K562 treated with DMSO at 1 percent for 24 hours (cell line): ENCODE results near the gene PPWD1. TPM values are rescaled to one million over a fixed set of nuclear protein-coding genes. Genes with fewer than 3 reads are reported as not detected.

Source experiments
- total RNA-seq: library from RNA; unstranded; fragments of 300-600 nt; gene quantifications from 2 replicates; pipeline ENCODE4 v1.2.3, GENCODE V29; 2022; ENCODE audit warnings: low read depth; ENCODE audit not compliant: insufficient read depth

PPWD1 gene
- 15.2 and 18.0 TPM in 2 replicates for total RNA-seq

DNA sequence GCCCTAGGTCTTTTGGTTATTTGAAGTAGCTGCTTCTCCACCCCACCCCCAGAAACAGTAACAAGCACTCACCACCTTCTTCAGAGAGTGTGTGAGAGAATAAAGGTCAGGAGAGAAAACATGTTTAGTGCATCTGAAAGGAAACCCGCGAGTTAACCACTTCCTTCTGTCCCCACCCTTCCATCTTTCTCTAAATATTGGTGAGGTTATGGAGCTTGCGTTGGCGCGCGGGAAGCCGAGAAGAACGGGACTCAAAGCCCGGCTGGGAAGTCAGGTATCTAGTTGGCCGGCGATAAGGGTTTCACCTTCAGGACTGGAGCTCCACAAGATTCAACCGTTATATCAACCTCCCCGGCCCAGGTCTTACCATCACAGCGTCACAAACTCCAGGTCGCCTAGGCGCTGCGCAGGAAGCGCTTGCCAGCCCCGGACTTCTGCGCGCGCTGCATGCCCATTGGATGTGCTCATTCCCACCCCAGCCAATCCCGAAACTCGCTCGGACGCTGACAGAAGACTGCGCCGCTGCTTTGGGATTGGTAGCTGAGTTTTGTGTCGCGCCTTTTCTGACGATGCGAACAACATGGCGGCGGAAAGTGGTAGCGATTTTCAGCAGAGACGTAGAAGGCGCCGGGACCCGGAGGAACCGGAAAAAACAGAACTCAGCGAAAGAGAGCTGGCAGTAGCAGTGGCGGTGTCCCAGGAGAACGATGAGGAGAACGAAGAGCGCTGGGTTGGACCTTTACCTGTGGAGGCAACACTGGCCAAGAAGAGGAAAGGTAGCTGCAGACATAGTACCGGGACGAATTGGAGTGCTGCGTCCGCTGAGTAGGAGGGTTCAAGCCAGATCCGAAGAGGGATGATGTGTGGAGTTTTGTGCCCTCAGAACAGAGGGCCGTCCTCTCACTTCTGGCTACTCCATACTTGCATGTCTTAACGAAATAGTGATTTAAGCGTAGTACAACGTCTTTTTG, at the start of gene PPWD1, which contains the start of gene CENPK:
Gene PPWD1 (plus strand): TSS at position 566 of the 971 bp plus-strand sequence. CDS start 15 bp downstream, at position 581.
Gene CENPK (minus strand): TSS at position 438 of the 971 bp plus-strand sequence. CDS start 8,261 bp downstream, outside the sequence.

DNA sequence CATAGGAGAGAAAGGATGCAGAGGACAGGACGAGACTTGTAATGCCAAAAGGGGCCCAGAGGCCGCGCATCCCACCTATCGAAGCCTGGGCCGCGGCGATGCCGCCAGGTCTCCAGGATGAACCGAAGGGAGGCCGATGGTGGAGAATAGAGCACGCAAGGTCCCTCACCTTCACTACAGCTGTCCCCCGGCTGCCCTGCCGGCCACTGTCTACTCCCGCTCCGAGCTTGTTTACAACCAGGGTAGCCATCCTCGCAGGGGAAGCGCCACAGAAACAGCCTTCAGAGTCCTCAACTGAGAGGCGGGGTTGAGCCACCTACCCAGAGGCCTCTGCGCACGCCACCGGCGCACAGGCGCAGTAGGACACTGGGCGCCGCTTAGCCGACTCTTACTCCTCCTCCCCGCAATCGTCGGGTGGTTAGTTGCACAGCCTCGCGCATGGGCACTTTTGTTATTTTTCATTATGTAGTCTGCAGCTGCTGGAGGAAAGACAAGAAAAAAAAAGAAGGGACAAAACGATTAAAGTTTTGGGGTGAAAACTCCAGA, 61.0 kb downstream of the PPWD1 start, which contains the start of gene TRIM23:
Gene TRIM23 (minus strand): TSS at position 309 of the 546 bp plus-strand sequence. CDS start 59 bp downstream, at position 250.

DNA sequence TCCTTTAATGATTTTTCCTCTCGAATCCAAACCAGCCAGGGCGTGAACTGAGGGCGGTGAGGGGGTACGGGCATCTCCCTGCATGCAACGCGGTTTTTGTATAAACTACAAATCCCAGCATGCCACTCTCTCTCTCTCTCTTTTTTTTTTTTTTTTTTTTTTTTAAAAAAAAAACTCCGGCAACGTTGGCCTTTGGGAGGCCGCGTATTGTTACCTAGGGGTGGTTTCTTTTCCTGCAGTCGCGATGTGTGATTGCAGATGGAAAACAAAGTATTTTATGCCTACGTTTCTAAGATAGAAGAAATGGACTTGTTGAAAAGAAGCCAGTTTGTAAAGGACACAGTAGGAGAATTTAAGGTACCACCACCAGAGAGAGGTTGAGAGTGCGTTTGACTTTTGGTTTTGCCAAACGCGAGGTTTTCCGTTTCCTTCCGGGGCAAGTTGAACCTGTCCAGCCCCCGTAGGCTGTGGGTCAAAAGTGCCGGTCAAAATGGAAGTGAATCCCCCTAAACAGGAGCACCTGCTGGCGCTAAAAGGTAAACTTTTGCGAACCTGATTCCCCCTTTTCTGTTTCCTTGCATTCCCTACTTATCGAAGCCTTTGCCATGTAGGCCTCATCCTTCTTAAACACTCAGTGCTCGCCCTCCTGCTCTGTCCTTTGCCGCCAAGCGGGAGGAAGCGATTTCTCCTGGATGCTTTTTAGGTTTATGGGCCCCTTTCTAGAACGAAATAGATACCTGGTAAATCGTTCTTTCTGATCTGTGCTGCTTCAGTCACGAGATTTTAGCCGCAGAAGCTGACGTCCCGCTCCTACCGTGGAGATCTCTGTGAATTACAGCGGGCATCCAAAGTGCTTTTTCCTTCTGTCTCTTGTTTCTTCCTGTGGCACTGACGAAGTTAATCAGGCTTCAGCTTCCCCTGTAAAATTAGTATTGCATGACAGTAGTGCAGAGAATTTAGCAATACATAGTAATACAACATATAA, 61.8 kb downstream of the PPWD1 start, which contains the start of the genes SHLD3 and TRAPPC13:
Gene SHLD3 (plus strand): TSS at position 457 of the 985 bp plus-strand sequence. CDS start 4,561 bp downstream, outside the sequence.
Gene TRAPPC13 (plus strand): TSS at position 457 of the 985 bp plus-strand sequence. CDS start 34 bp downstream, at position 491.

Other genes with a start within 250 kb of the PPWD1 start
- 0.95 TPM in 2 replicates for gene ADAMTS6, start 81.4 kb upstream of the PPWD1 start, total RNA-seq
- 15.6 and 21.2 TPM in 2 replicates for gene CENPK, start 128 bp upstream of the PPWD1 start, total RNA-seq
- 6.4 and 6.6 TPM in 2 replicates for gene TRIM23, start 61.0 kb downstream of the PPWD1 start, total RNA-seq
- gene SHLD3, start 61.7 kb downstream of the PPWD1 start, total RNA-seq = 1.8 and 3.3 TPM in 2 replicates
- 10.0 and 11.2 TPM in 2 replicates for gene TRAPPC13, start 61.7 kb downstream of the PPWD1 start, total RNA-seq
- gene SGTB, start 158.8 kb downstream of the PPWD1 start, total RNA-seq = 2.4 and 2.8 TPM in 2 replicates
- gene NLN, start 158.9 kb downstream of the PPWD1 start, total RNA-seq = 9.5 and 10.8 TPM in 2 replicates